ENCODE data around the gene SYT3.

- TF ChIP-seq CTCF (IDR thresholded peaks at IDR 0.05) (no peak), POLR2A (IDR thresholded peaks at IDR 0.05) (no peak)
Observed at GRCh38 chr19:50602496-50602895, 37.2 kb downstream of the SYT3 start.
